SK-N-MC (cell line): ENCODE measurements around the gene TMEM238L.

Source experiments
- EZH2 ChIP-seq: fragments of 200-600 bp; sonication (generic); IDR thresholded peaks from one replicate; pipeline ENCODE4 v1.6.1; 2017; ENCODE audit warnings: antibody characterized with exemption
- POLR2AphosphoS5 ChIP-seq: IDR thresholded peaks from 2 replicates; pipeline ENCODE4 v1.6.1; 2012; ENCODE audit warnings: mild to moderate bottlenecking, low read depth, low read length, borderline replicate concordance

DNA sequence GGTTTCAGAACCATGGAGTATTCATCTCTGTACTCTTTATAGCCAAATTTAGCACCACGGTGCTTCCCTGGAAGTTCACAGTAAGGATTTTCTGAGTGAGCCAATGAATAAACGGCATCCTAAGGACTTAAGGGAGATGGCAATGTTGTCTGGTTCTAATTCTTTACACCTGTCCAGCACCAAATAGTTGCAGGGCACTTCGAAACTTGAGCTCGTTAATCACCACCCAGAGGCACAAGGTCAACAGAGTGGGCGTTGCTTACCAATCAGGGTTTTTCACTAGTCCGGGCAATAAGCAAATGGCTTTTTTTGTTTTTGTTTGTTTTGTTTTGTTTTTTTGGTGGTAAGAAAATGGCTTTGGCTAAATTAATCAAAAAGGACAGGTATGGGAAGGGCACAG lies 45.8 kb downstream of the TMEM238L start:
- TF ChIP-seq EZH2 = no peak
- no peak for TF ChIP-seq POLR2AphosphoS5
